ENCODE data around the gene CRTC1.

GRCh38 chr19:18677156-18677555, 6.3 kb upstream of the CRTC1 start:
- no peak for TF ChIP-seq EZH2 (IDR thresholded peaks at IDR 0.05; ENCODE audit: insufficient read depth, poor library complexity, severe bottlenecking)
- no peak for TF ChIP-seq EZH2phosphoT487 (IDR thresholded peaks at IDR 0.05; ENCODE audit: insufficient read depth, low read depth)
